ENCODE data around the gene TST. TPM values are rescaled to one million over a fixed set of nuclear protein-coding genes. Genes with fewer than 3 reads are reported as not detected.

Gene TST
- total RNA-seq, 1 donor from 2014 or later, result 20.9 TPM

GRCh38 chr22:37054056-37054395 lies 34.8 kb upstream of the TST start:
- H3K4me1 ChIP-seq (ENCODE audit: control insufficient read depth in 3 of 3, insufficient read depth in 3 of 3, low read length in 3 of 3), result peaks cover 7 to 10% (median 8%) of the 10 kb centered on the region in 3 donors
- no peak overlapping the region for H3K4me3 ChIP-seq (ENCODE audit: low read length in 3 of 3)
- peaks cover 0 to 8% (median 6%) of the 10 kb centered on the region in 3 donors for H3K36me3 ChIP-seq (ENCODE audit: control insufficient read depth in 3 of 3, insufficient read depth in 3 of 3, low read length in 3 of 3)
- peaks cover 18 to 38% (median 21%) of the 10 kb centered on the region in 3 donors for H3K27me3 ChIP-seq (ENCODE audit: control insufficient read depth in 3 of 3, insufficient read depth in 3 of 3, low read length in 3 of 3)
- H3K9ac ChIP-seq (ENCODE audit: low read depth in 1 of 3, low read length in 3 of 3), result peak overlapping the region in 1 of 3 donors; percentile 10
- no peak overlapping the region for H3K27ac ChIP-seq (ENCODE audit: low read depth, low read length)
- no peaks in the 10 kb centered on the region for H3K9me3 ChIP-seq (ENCODE audit: control insufficient read depth in 3 of 3, low read length in 3 of 3)

DNA sequence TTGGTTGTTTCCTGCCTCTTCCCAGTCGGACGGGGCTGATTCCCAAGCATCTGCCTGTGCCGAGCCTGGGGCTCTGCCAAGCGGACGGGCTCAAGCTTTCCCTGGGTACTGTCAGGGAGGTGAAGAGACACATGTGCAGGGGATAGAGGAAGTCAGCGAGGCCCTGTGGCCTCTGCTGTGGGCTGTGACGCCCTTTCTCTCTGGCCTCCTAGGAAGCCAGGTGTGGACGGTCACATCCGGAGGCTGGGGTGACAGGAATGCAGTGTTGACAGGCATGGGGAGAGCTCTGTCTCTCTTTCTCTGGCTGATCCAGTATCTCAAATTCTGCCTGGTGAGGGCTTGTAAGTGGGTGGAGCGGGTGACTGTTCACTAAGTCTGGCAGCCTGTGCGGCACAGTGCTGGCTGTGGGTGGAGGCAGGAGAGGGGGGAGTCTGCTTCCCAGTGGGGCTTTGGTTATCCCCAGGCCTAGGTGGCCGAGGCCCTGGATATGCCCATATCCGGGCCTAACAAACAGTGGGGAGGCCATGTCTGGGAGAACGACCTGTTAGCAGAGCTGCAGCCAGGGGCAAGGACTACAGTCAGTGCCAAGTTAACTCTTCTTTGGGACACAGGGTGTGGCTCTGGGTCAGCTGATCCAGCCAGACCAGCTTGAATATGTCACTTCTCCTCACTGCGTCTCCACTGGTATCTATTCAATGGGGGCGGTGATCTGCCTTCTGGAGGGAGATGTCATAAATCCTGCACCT lies 34.2 kb upstream of the TST start:
- peaks cover 18 to 38% (median 21%) of the 10 kb centered on the region in 3 donors for H3K27me3 ChIP-seq (ENCODE audit: control insufficient read depth in 3 of 3, insufficient read depth in 3 of 3, low read length in 3 of 3)
- H3K4me1 ChIP-seq (ENCODE audit: control insufficient read depth in 3 of 3, insufficient read depth in 3 of 3, low read length in 3 of 3), result peaks cover 7 to 10% (median 8%) of the 10 kb centered on the region in 3 donors
- no peak overlapping the region for H3K4me3 ChIP-seq (ENCODE audit: low read length in 3 of 3)
- H3K36me3 ChIP-seq (ENCODE audit: control insufficient read depth in 3 of 3, insufficient read depth in 3 of 3, low read length in 3 of 3), result peaks cover 0 to 8% (median 6%) of the 10 kb centered on the region in 3 donors
- H3K27ac ChIP-seq (ENCODE audit: low read depth, low read length), result no peak overlapping the region
- H3K9me3 ChIP-seq (ENCODE audit: control insufficient read depth in 3 of 3, low read length in 3 of 3), result no peaks in the 10 kb centered on the region
- peak overlapping the region in 2 of 3 donors; percentile 8 to 10 for H3K9ac ChIP-seq (ENCODE audit: low read depth in 1 of 3, low read length in 3 of 3)

DNA sequence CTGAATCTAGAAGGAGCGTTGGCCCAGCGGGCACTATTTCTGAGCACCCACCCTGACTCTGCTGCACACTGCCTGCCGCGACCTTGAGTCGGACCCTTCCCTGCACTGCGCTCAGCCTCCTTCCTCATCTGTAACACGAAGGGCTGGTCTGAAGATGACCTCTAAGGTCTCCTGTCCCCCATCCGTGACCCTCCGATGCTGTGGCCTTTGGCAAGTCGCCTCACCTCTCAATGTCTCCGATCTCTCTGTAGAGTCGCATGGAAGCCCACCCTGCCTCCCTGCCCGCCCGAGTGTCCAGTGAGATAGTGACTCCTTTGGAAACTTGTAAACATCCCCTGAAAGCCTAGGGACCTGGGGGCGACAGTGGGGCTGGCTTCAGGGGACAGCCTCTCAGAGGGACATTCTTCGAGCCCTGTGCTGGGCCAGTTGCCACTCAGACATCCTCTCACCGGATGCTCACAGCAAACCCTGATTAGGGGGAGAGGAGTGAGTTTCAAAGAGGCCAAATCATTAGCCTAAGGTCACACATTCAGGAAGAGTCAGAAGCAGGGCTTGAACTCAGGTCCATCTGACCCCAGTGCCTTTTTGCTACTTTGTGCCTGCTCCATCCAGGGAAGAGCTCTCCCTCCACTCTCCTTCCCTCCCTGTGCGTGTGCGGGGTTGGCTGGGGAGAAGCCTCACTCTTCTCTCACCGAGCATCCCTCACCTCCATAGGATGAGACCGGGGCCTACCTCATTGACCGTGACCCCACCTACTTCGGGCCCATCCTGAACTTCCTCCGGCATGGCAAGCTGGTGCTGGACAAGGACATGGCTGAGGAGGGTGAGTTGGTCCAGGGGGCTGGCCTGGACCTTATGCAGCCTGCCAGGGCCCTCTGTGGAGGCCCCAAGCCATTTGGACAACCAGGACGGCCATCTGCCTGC lies 33.4 kb upstream of the TST start:
- H3K27me3 ChIP-seq (ENCODE audit: control insufficient read depth in 3 of 3, insufficient read depth in 3 of 3, low read length in 3 of 3), result peaks cover 18 to 38% (median 21%) of the 10 kb centered on the region in 3 donors
- peak overlapping the region; percentile 20 to 45 (median 33) for H3K9ac ChIP-seq (ENCODE audit: low read depth in 1 of 3, low read length in 3 of 3)

DNA sequence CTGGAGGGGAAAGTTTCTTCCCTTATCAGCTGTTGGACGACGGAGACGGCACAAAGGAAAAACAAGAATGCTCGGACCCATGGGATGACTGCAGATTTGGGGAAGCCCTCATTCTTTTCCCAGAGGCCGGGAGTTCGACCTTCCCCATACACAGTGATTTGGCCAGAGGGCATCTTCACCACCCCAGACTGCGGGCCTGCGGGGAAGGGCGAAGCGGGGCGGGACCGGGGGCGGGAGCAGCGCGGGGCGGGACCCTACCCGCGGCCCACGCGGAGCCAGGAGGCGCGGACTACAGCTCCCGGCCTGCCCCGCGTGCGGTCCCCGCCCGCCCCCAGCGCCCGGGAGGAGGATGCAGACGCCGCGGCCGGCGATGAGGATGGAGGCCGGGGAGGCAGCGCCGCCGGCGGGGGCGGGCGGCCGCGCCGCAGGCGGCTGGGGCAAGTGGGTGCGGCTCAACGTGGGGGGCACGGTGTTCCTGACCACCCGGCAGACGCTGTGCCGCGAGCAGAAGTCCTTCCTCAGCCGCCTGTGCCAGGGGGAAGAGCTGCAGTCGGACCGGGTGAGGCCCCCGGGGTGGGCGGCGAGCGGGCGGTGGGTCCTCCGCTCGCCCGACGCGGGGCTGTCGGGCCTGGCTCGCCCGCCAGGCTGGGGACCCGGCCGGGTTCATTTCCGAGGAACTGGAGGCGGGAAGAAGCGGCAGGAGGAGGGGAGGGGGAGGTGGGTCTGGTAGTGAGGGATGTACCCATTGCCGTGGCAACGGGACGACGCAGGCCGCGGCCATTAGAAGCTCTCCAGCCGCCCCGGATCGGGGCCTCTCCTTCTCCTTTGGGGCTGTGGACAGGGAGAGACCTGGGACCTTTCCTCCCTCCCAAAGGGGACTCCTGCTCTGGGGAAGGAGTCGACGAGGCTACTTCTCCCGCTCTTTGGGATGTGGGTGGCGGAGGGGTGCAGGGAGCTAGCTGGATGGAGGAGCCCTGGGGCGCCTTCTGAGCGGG lies 32.4 kb upstream of the TST start, which contains the start of gene KCTD17:
Gene KCTD17 (plus strand): TSS at position 352 of the 995 bp plus-strand sequence. CDS start 19 bp downstream, at position 371.
- H3K36me3 ChIP-seq (ENCODE audit: control insufficient read depth in 3 of 3, insufficient read depth in 3 of 3, low read length in 3 of 3), result peaks cover 0 to 4% (median 2%) of the 10 kb centered on the region in 3 donors
- H3K9me3 ChIP-seq (ENCODE audit: control insufficient read depth in 3 of 3, low read length in 3 of 3), result no peaks in the 10 kb centered on the region
- peak within 1 kb of the TSS; percentile 20 to 45 (median 33) for H3K9ac ChIP-seq (ENCODE audit: low read depth in 1 of 3, low read length in 3 of 3)
- H3K27me3 ChIP-seq (ENCODE audit: control insufficient read depth in 3 of 3, insufficient read depth in 3 of 3, low read length in 3 of 3), result peaks cover 18 to 37% (median 21%) of the 10 kb centered on the region in 3 donors
- peak within 1 kb of the TSS; percentile 49 to 56 (median 54) for H3K4me3 ChIP-seq (ENCODE audit: low read length in 3 of 3)
- H3K27ac ChIP-seq (ENCODE audit: low read depth, low read length), result no peak within 1 kb of the TSS
- peaks cover 7 to 10% (median 8%) of the 10 kb centered on the region in 3 donors for H3K4me1 ChIP-seq (ENCODE audit: control insufficient read depth in 3 of 3, insufficient read depth in 3 of 3, low read length in 3 of 3)

More for the DNA sequence above, 33.4 kb upstream of the TST start:
- H3K9me3 ChIP-seq (ENCODE audit: control insufficient read depth in 3 of 3, low read length in 3 of 3), result no peaks in the 10 kb centered on the region
- peak overlapping the region; percentile 49 to 56 (median 54) for H3K4me3 ChIP-seq (ENCODE audit: low read length in 3 of 3)
- H3K4me1 ChIP-seq (ENCODE audit: control insufficient read depth in 3 of 3, insufficient read depth in 3 of 3, low read length in 3 of 3), result peaks cover 7 to 10% (median 8%) of the 10 kb centered on the region in 3 donors
- H3K36me3 ChIP-seq (ENCODE audit: control insufficient read depth in 3 of 3, insufficient read depth in 3 of 3, low read length in 3 of 3), result peaks cover 0 to 5% (median 5%) of the 10 kb centered on the region in 3 donors
- no peak overlapping the region for H3K27ac ChIP-seq (ENCODE audit: low read depth, low read length)

DNA sequence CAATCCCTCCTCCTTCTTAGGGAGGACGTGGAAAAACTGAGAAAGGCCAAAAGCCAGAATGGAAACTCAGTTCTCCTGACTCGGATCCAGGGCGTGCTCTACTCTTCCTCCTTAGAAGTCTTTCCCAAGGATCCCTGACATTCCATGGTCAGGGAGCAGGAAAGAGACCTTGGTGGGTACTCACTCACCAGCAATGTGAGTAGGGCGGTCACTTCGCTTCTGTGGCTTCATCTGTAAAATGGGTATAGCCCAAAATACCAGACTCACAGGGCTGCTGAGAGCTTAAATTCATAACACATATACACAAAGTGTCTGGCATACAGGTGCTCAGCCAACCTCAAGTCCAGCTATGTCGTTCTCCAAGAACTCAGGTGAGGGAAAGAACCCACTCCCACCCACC lies 31.7 kb upstream of the TST start:
- no peak overlapping the region for H3K27ac ChIP-seq (ENCODE audit: low read depth, low read length)
- peaks cover 14 to 33% (median 21%) of the 10 kb centered on the region in 3 donors for H3K27me3 ChIP-seq (ENCODE audit: control insufficient read depth in 3 of 3, insufficient read depth in 3 of 3, low read length in 3 of 3)
- no peak overlapping the region for H3K4me3 ChIP-seq (ENCODE audit: low read length in 3 of 3)

GRCh38 chr22:37049224-37049623 lies 30.0 kb upstream of the TST start:
- H3K36me3 ChIP-seq (ENCODE audit: control insufficient read depth in 3 of 3, insufficient read depth in 3 of 3, low read length in 3 of 3), result peaks cover 0 to 2% (median 0%) of the 10 kb centered on the region in 3 donors
- no peak overlapping the region for H3K4me3 ChIP-seq (ENCODE audit: low read length in 3 of 3)
- no peaks in the 10 kb centered on the region for H3K9me3 ChIP-seq (ENCODE audit: control insufficient read depth in 3 of 3, low read length in 3 of 3)
- peaks cover 17 to 33% (median 21%) of the 10 kb centered on the region in 3 donors for H3K27me3 ChIP-seq (ENCODE audit: control insufficient read depth in 3 of 3, insufficient read depth in 3 of 3, low read length in 3 of 3)
- H3K4me1 ChIP-seq (ENCODE audit: control insufficient read depth in 3 of 3, insufficient read depth in 3 of 3, low read length in 3 of 3), result peaks cover 7 to 10% (median 8%) of the 10 kb centered on the region in 3 donors
- H3K9ac ChIP-seq (ENCODE audit: low read depth in 1 of 3, low read length in 3 of 3), result no peak overlapping the region
- no peak overlapping the region for H3K27ac ChIP-seq (ENCODE audit: low read depth, low read length)

More for the DNA sequence above, 31.7 kb upstream of the TST start:
- H3K36me3 ChIP-seq (ENCODE audit: control insufficient read depth in 3 of 3, insufficient read depth in 3 of 3, low read length in 3 of 3), result peaks cover 0 to 2% (median 2%) of the 10 kb centered on the region in 3 donors
- no peak overlapping the region for H3K9ac ChIP-seq (ENCODE audit: low read depth in 1 of 3, low read length in 3 of 3)
- H3K4me1 ChIP-seq (ENCODE audit: control insufficient read depth in 3 of 3, insufficient read depth in 3 of 3, low read length in 3 of 3), result peaks cover 7 to 10% (median 8%) of the 10 kb centered on the region in 3 donors
- no peaks in the 10 kb centered on the region for H3K9me3 ChIP-seq (ENCODE audit: control insufficient read depth in 3 of 3, low read length in 3 of 3)

GRCh38 chr22:37048133-37048532 lies 28.9 kb upstream of the TST start:
- peaks cover 18 to 35% (median 26%) of the 10 kb centered on the region in 3 donors for H3K27me3 ChIP-seq (ENCODE audit: control insufficient read depth in 3 of 3, insufficient read depth in 3 of 3, low read length in 3 of 3)
- H3K36me3 ChIP-seq (ENCODE audit: control insufficient read depth in 3 of 3, insufficient read depth in 3 of 3, low read length in 3 of 3), result peaks cover 0 to under 1% (median 0%) of the 10 kb centered on the region in 3 donors
- H3K27ac ChIP-seq (ENCODE audit: low read depth, low read length), result no peak overlapping the region
- no peak overlapping the region for H3K9ac ChIP-seq (ENCODE audit: low read depth in 1 of 3, low read length in 3 of 3)
- H3K9me3 ChIP-seq (ENCODE audit: control insufficient read depth in 3 of 3, low read length in 3 of 3), result no peaks in the 10 kb centered on the region
- H3K4me1 ChIP-seq (ENCODE audit: control insufficient read depth in 3 of 3, insufficient read depth in 3 of 3, low read length in 3 of 3), result peaks cover 7 to 12% (median 10%) of the 10 kb centered on the region in 3 donors
- H3K4me3 ChIP-seq (ENCODE audit: low read length in 3 of 3), result no peak overlapping the region

DNA sequence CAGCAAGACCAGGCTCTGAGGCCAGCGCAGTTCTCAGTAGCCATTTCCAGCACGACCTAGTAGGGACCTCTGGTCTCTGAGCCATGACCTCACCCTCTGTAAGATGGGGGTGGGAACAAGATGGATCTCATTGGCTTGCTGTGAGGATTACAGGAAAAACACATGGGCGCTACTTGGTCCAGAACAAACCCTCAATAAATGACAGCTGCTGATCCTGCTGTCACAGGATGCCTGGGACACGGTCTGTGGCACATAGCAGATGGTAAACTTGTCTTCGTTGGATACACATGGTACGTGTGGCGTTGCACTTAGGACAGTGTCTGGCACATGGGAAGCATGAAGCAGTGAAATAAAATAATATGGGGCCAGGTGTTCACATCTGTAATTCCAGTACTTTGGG lies 27.8 kb upstream of the TST start:
- no peak overlapping the region for H3K9ac ChIP-seq (ENCODE audit: low read depth in 1 of 3, low read length in 3 of 3)
- H3K27me3 ChIP-seq (ENCODE audit: control insufficient read depth in 3 of 3, insufficient read depth in 3 of 3, low read length in 3 of 3), result peaks cover 18 to 26% (median 19%) of the 10 kb centered on the region in 3 donors
- no peaks in the 10 kb centered on the region for H3K36me3 ChIP-seq (ENCODE audit: control insufficient read depth in 3 of 3, insufficient read depth in 3 of 3, low read length in 3 of 3)
- H3K27ac ChIP-seq (ENCODE audit: low read depth, low read length), result no peak overlapping the region
- H3K9me3 ChIP-seq (ENCODE audit: control insufficient read depth in 3 of 3, low read length in 3 of 3), result no peaks in the 10 kb centered on the region
- H3K4me3 ChIP-seq (ENCODE audit: low read length in 3 of 3), result no peak overlapping the region
- H3K4me1 ChIP-seq (ENCODE audit: control insufficient read depth in 3 of 3, insufficient read depth in 3 of 3, low read length in 3 of 3), result peaks cover under 1 to 5% (median under 1%) of the 10 kb centered on the region in 3 donors

GRCh38 chr22:37046589-37046988 lies 27.3 kb upstream of the TST start:
- Histone ChIP-seq H3K36me3 (ENCODE audit: control insufficient read depth in 3 of 3, insufficient read depth in 3 of 3, low read length in 3 of 3) (no peaks in the 10 kb centered on the region), H3K4me3 (ENCODE audit: low read length in 3 of 3) (no peak overlapping the region), H3K27ac (ENCODE audit: low read depth, low read length) (no peak overlapping the region), H3K9me3 (ENCODE audit: control insufficient read depth in 3 of 3, low read length in 3 of 3) (no peaks in the 10 kb centered on the region), H3K4me1 (ENCODE audit: control insufficient read depth in 3 of 3, insufficient read depth in 3 of 3, low read length in 3 of 3) (peaks cover 0 to 4% (median 0%) of the 10 kb centered on the region in 3 donors), H3K27me3 (ENCODE audit: control insufficient read depth in 3 of 3, insufficient read depth in 3 of 3, low read length in 3 of 3) (peaks cover 15 to 22% (median 18%) of the 10 kb centered on the region in 3 donors), H3K9ac (ENCODE audit: low read depth in 1 of 3, low read length in 3 of 3) (no peak overlapping the region)

All from skeletal muscle tissue (tissue), 4 donors.